K562 (cell line): ENCODE results near the gene FAM200A. TPM values are rescaled to one million over a fixed set of nuclear protein-coding genes. Genes with fewer than 3 reads are reported as not detected.

Experiments
- ATAC-seq: fragments of 200-7000 bp; cut with Tn5 transposase; 3 replicates; pipeline ENCODE4 v1.9.1; 2020; ENCODE audit warnings: moderate library complexity
- BruUV-seq: library from RNA; stranded (reverse); fragments of 400-500 nt; replicated peaks from 2 replicates; lab custom pipeline; 2021; lab: Mats Ljungman, UMichigan
- CTCF ChIA-PET: fragments of 300-600 bp; formaldehyde crosslinking; extraction: SDS; loops from one replicate; lab custom pipeline; 2021; ENCODE audit warnings: low intra/inter-chr PET ratio; lab: Yijun Ruan, JAX
- POLR2A ChIA-PET: fragments of 300-600, 350-650 bp; sonication (Branson Sonifier 250); formaldehyde crosslinking; extraction: SDS; loops from one replicate; lab custom pipeline; 2021; ENCODE audit warnings: antibody characterized with exemption, inconsistent platforms; lab: Yijun Ruan, JAX
- DNase-seq, 4 experiments: peaks; one replicate each; pipeline versions ENCODE4 v3.0.0 to v3.0.0-alpha.2; 2011 to 2018; ENCODE audit warnings: low spot score in 3 of 4, mixed read lengths in 3 of 4; ENCODE audit errors: extremely low read depth in 1 of 4
- FAIRE-seq: peaks from 2 replicates; lab custom pipeline; 2011; peaks lifted over from hg19 to GRCh38; lab: Jason Lieb, UNC
- H2AFZ ChIP-seq: 2 replicates; pipeline ENCODE4 v1.6.0; 2011; ENCODE audit warnings: low read depth, low read length, control low read depth, inconsistent platforms
- H3K27ac ChIP-seq: fragments of 200-600 bp; 3 replicates; pipeline ENCODE4 v1.8.0; 2011; ENCODE audit warnings: low read depth, mild to moderate bottlenecking, control low read depth, inconsistent platforms, low read length, moderate library complexity, mixed read lengths; ENCODE audit errors: extremely low read depth
- H3K27me3 ChIP-seq, 2 experiments: fragments of 300-600 bp in 1 of 2; 2 replicates in 1 of 2; 3 replicates in 1 of 2; pipeline versions ENCODE4 v1.6.0 to v1.8.0; 2011; ENCODE audit warnings: inconsistent platforms in 2 of 2, low read length in 2 of 2, mild to moderate bottlenecking in 1 of 2, mixed read lengths in 1 of 2, moderate library complexity in 1 of 2; ENCODE audit not compliant: control insufficient read depth in 2 of 2, insufficient read depth in 2 of 2
- H3K36me3 ChIP-seq: fragments of 300-600 bp; 3 replicates; pipeline ENCODE4 v1.8.0; 2011; ENCODE audit warnings: mild to moderate bottlenecking, low read length, inconsistent platforms; ENCODE audit not compliant: control insufficient read depth, insufficient read depth
- H3K4me1 ChIP-seq, 2 experiments: fragments of 200-600 bp in 1 of 2; replicated peaks in 1 of 2; 2 replicates in 1 of 2; 3 replicates in 1 of 2; pipeline versions ENCODE4 v1.5.1 to v1.8.0; 2011; ENCODE audit warnings: inconsistent platforms in 2 of 2, low read length in 2 of 2, mild to moderate bottlenecking in 1 of 2, mixed read lengths in 1 of 2, moderate library complexity in 1 of 2; ENCODE audit not compliant: control insufficient read depth in 2 of 2, insufficient read depth in 2 of 2
- H3K4me2 ChIP-seq: 2 replicates; pipeline ENCODE4 v1.6.1; 2011; ENCODE audit warnings: low read length, control low read depth, inconsistent platforms, mixed read lengths; ENCODE audit not compliant: insufficient read depth
- H3K4me3 ChIP-seq: fragments of 200-600 bp; sonication (generic), shearing (Covaris generic); 2 replicates; pipeline ENCODE4 v1.5.1; 2016; ENCODE audit warnings: control low read depth, inconsistent platforms
- H3K79me2 ChIP-seq: fragments of 200-600 bp; 3 replicates; pipeline ENCODE4 v1.8.0; 2011; ENCODE audit warnings: low read length, inconsistent platforms; ENCODE audit not compliant: control insufficient read depth, insufficient read depth
- H3K9ac ChIP-seq, 2 experiments: 2 replicates each; pipeline versions ENCODE4 v1.6.0 to v1.6.1; 2011; ENCODE audit warnings: low read depth in 2 of 2, low read length in 2 of 2, control low read depth in 1 of 2, inconsistent platforms in 1 of 2, mild to moderate bottlenecking in 1 of 2, mixed read lengths in 1 of 2; ENCODE audit not compliant: insufficient read depth in 1 of 2
- H3K9me1 ChIP-seq: one replicate; pipeline ENCODE4 v1.6.0; 2011; ENCODE audit warnings: inconsistent platforms, mild to moderate bottlenecking, low read length, moderate library complexity; ENCODE audit not compliant: control insufficient read depth, insufficient read depth
- H3K9me3 ChIP-seq: replicated peaks from 2 replicates; pipeline ENCODE4 v1.5.1; 2011; ENCODE audit warnings: low read depth, low read length, inconsistent platforms; ENCODE audit not compliant: control insufficient read depth, insufficient read depth
- H4K20me1 ChIP-seq: replicated peaks from 2 replicates; pipeline ENCODE4 v1.6.1; 2011; ENCODE audit warnings: low read length, inconsistent platforms, mixed read lengths; ENCODE audit not compliant: control insufficient read depth, insufficient read depth
- CTCF ChIP-seq, 3 experiments: IDR thresholded peaks in 2 of 3; conservative IDR thresholded peaks in 1 of 3; 2 replicates each; pipeline ENCODE4 v1.5.1; 2011 to 2012; ENCODE audit warnings: low read length in 3 of 3, mild to moderate bottlenecking in 3 of 3, control low read depth in 2 of 3, improper control_type of control experiment in 1 of 3, inconsistent platforms in 1 of 3, low read depth in 1 of 3, mixed read lengths in 1 of 3, moderate library complexity in 1 of 3; ENCODE audit not compliant: insufficient read depth in 2 of 3
- HINFP ChIP-seq: fragments of 450-650 bp; conservative IDR thresholded peaks from 2 replicates; pipeline ENCODE4 v1.6.1; 2016; ENCODE audit warnings: missing genetic modification characterization, low read depth, mild to moderate bottlenecking, control low read depth, missing compliant biosample characterization
- MNT ChIP-seq, 2 experiments: fragments of 450-650 bp; conservative IDR thresholded peaks; 2 replicates each; pipeline ENCODE4 v1.6.1; 2017; ENCODE audit warnings: mild to moderate bottlenecking in 2 of 2, moderate library complexity in 2 of 2
- PRMT5 ChIP-seq: sonication (generic); formaldehyde crosslinking; IDR thresholded peaks from 2 replicates; pipeline ENCODE4 v1.5.0; 2020; ENCODE audit warnings: missing genetic modification reagents
- RAD21 ChIP-seq, 2 experiments: fragments of 250-450 bp in 1 of 2; fragments of 450-650 bp in 1 of 2; sonication (Bioruptor Pico) in 1 of 2; formaldehyde crosslinking in 1 of 2; IDR thresholded peaks in 1 of 2; conservative IDR thresholded peaks in 1 of 2; 2 replicates each; pipeline versions ENCODE4 v1.4.0 to v1.8.0; 2020 to 2022; ENCODE audit warnings: mild to moderate bottlenecking in 2 of 2, moderate library complexity in 1 of 2
- SMAD1 ChIP-seq: fragments of 150-350 bp; IDR thresholded peaks from 2 replicates; pipeline ENCODE4 v1.6.1; 2014; ENCODE audit warnings: low read length, low read depth; ENCODE audit not compliant: partially characterized antibody
- SMC3 ChIP-seq: conservative IDR thresholded peaks from 2 replicates; pipeline ENCODE4 v1.6.1; 2011; ENCODE audit warnings: low read depth, low read length, improper control_type of control experiment; ENCODE audit not compliant: insufficient read depth
- SP1 ChIP-seq: sonication (generic); formaldehyde crosslinking; IDR thresholded peaks from 2 replicates; pipeline ENCODE4 v1.8.1; 2022; ENCODE audit warnings: mild to moderate bottlenecking, missing genetic modification reagents
- ZBTB49 ChIP-seq: sonication (generic); formaldehyde crosslinking; IDR thresholded peaks from 2 replicates; pipeline ENCODE4 v1.8.0; 2022; ENCODE audit warnings: missing genetic modification reagents, mild to moderate bottlenecking, borderline replicate concordance
- ZNF79 ChIP-seq: fragments of 250-450 bp; sonication (Bioruptor Pico); IDR thresholded peaks from 2 replicates; pipeline ENCODE4 v1.4.0; 2020; ENCODE audit warnings: low read depth, mild to moderate bottlenecking, moderate library complexity
- WGBS: fragments of 100-300 bp; shearing (Covaris generic); methylation state at CpG from one replicate; pipeline ENCODE4 v1.1.6; 2016; ENCODE audit warnings: low coverage, mixed read lengths; ENCODE audit not compliant: insufficient coverage; ENCODE audit errors: missing lambda C conversion rate; 5-methylcytosine and 5-hydroxymethylcytosine counted together
- in situ Hi-C: fragments of 300-500 bp; cut with MboI; formaldehyde crosslinking; loops from 4 replicates; pipeline ENCODE4 v1.15.0; 2018; ENCODE audit warnings: inconsistent platforms, mixed read lengths
- intact Hi-C: fragments of 100-400 bp; cut with micrococcal nuclease; formaldehyde crosslinking; loops from 2 replicates; pipeline ENCODE4 v1.14.2; 2022
- polyA plus RNA-seq, 8 experiments: library from polyadenylated mRNA; depleted of rRNA in 4 of 8; stranded (reverse) in 5 of 8; unstranded in 3 of 8; fragments of >200 nt; fragmentation: Nextera tagmentation in 2 of 8; fragmentation: Illumina TruSeq in 1 of 8; extraction: Ambion mirVana in 2 of 8; extraction: Trizol in 1 of 8; gene quantifications; 2 replicates each; pipeline versions ENCODE4 v1.2.1 to v1.2.3, GENCODE V29; 2011 to 2014; ENCODE audit warnings: inconsistent platforms in 1 of 8, missing spikeins in 1 of 8
- total RNA-seq, 7 experiments: library from RNA; depleted of rRNA in 6 of 7; stranded (reverse); fragments of >200 nt in 6 of 7; fragmentation: Illumina TruSeq in 2 of 7; extraction: Trizol in 2 of 7; gene quantifications; 2 replicates each; pipeline versions ENCODE4 v1.2.1 to v1.2.3, GENCODE V29; 2011 to 2021; ENCODE audit warnings: low replicate concordance in 1 of 7

The FAM200A gene
- total and polyA plus RNA-seq, 9 of the 15 experiments (the other 6 are each of a cell fraction or from before 2014, with no cell fraction given): 3.3 to 11.2 (median 8.3) TPM

- ChIA-PET CTCF (no interaction called here), POLR2A (interaction anchor here (0.5 to 2.1 kb wide), 12 partner anchors 9 to 393 kb away, joined by 3 to 6 read pairs (median 4); partner anchors contain the start of genes TRIM4 and ZNF655)
- peak; percentile 90 for ATAC-seq
- no TSS peak for BruUV-seq
- Histone ChIP-seq H3K4me1 (no peaks in the 10 kb centered on the region), H3K4me3 (no peak overlapping the region), H3K36me3 (peaks cover 62% of the 10 kb centered on the region), H2AFZ (no peak overlapping the region), H4K20me1 (no peaks in the 10 kb centered on the region), H3K27me3 (no peaks in the 10 kb centered on the region; a peak in 1 of 5 replicates), H3K9me3 (peaks cover 12% of the 10 kb centered on the region), H3K79me2 (no peaks in the 10 kb centered on the region), H3K9ac (no peak overlapping the region), H3K27ac (no peak overlapping the region), H3K4me2 (no peak overlapping the region), H3K9me1 (no peaks in the 10 kb centered on the region)
- FAIRE-seq: peak; percentile 69
- 92% methylated on average over 21 of the region's 21 CpGs for WGBS
- intact Hi-C loops (loop anchor here (1.0 to 5.0 kb wide), 2 partner anchors 90 to 466 kb away; partner anchors contain the start of gene ZSCAN25), in situ Hi-C loops (no loop called here)
- peak in 1 of 4 experiments; percentile 45 for DNase-seq
- TF ChIP-seq MNT (conservative IDR thresholded peaks at IDR 0.05): no peak
- TF ChIP-seq SMC3: peak; percentile 45; the same call in 1 of the 2 replicates
- peak; percentile 48 to 64 (median 53) for TF ChIP-seq CTCF (IDR thresholded peaks at IDR 0.05 in 2 of 3, conservative IDR thresholded peaks at IDR 0.05 in 1 of 3; ENCODE audit: insufficient read depth in 2 of 3, low read depth in 1 of 3, low read length in 3 of 3)
- TF ChIP-seq RAD21 (CRISPR knock-in tag; conservative IDR thresholded peaks at IDR 0.05 in 1 of 2, IDR thresholded peaks at IDR 0.05 in 1 of 2): peak in 1 of 2 experiments; percentile 50; a peak in 2 of 4 replicates
- TF ChIP-seq ZNF79: no peak
- no peak for TF ChIP-seq ZBTB49
- no peak for TF ChIP-seq SP1 (CRISPR knock-in tag)
- TF ChIP-seq PRMT5: no peak
- TF ChIP-seq HINFP (tag): no peak
- TF ChIP-seq SMAD1: no peak
Observed at GRCh38 chr7:99525713-99526440, 26.0 kb downstream of the FAM200A start.
